Neural progenitor cell (in vitro differentiated cells): ENCODE results near the gene CCNY. TPM values are rescaled to one million over a fixed set of nuclear protein-coding genes. Genes with fewer than 3 reads are reported as not detected.
A peak's percentile ranks its signal among the peaks of the same experiment; 100 is the strongest.

Experiments
- DNase-seq: peaks from one replicate; pipeline ENCODE4 v3.0.0-alpha.2; 2016; ENCODE audit warnings: low spot score
- H2AFZ ChIP-seq: fragments of 200-600 bp; sonication (generic); replicated peaks from 2 replicates; pipeline ENCODE4 v1.6.1; 2016; ENCODE audit warnings: antibody characterized with exemption
- H3F3A ChIP-seq: fragments of 200-600 bp; sonication (generic); 2 replicates; pipeline ENCODE4 v1.6.1; 2016; ENCODE audit warnings: antibody characterized with exemption, low read depth
- H3K27ac ChIP-seq: fragments of 200-600 bp; sonication (generic); 2 replicates; pipeline ENCODE4 v1.5.1; 2016; ENCODE audit warnings: mild to moderate bottlenecking
- H3K27me3 ChIP-seq: fragments of 200-600 bp; sonication (generic); 2 replicates; pipeline ENCODE4 v1.6.1; 2016; ENCODE audit warnings: mild to moderate bottlenecking, moderate library complexity
- H3K36me3 ChIP-seq: fragments of 200-600 bp; sonication (generic); 2 replicates; pipeline ENCODE4 v1.5.1; 2016
- H3K4me1 ChIP-seq: fragments of 200-600 bp; sonication (generic); 2 replicates; pipeline ENCODE4 v1.6.1; 2016; ENCODE audit warnings: mixed run types
- H3K4me2 ChIP-seq: fragments of 200-600 bp; sonication (generic); 2 replicates; pipeline ENCODE4 v1.6.1; 2016
- H3K4me3 ChIP-seq: fragments of 200-600 bp; sonication (generic); 2 replicates; pipeline ENCODE4 v1.5.1; 2016
- H3K79me2 ChIP-seq: fragments of 200-600 bp; sonication (generic); 2 replicates; pipeline ENCODE4 v1.6.1; 2016; ENCODE audit warnings: low read depth
- H3K9ac ChIP-seq: fragments of 200-600 bp; sonication (generic); 2 replicates; pipeline ENCODE4 v1.6.1; 2016
- H3K9me3 ChIP-seq: fragments of 200-600 bp; sonication (generic); 2 replicates; pipeline ENCODE4 v1.5.1; 2016; ENCODE audit warnings: low read depth
- H4K20me1 ChIP-seq: fragments of 200-600 bp; sonication (generic); 2 replicates; pipeline ENCODE4 v1.6.1; 2016; ENCODE audit warnings: low read depth
- H3K27ac Mint-ChIP-seq: 3 replicates; pipeline ENCODE4 v1.8.0; 2021; ENCODE audit warnings: mixed read lengths
- H3K27me3 Mint-ChIP-seq: 2 replicates; pipeline ENCODE4 v1.8.0; 2022; ENCODE audit warnings: low read depth, mild to moderate bottlenecking, inconsistent platforms, moderate library complexity, mixed read lengths; ENCODE audit not compliant: insufficient read depth
- H3K36me3 Mint-ChIP-seq: 3 replicates; pipeline ENCODE4 v1.8.0; 2021; ENCODE audit warnings: mixed read lengths
- H3K4me1 Mint-ChIP-seq: 3 replicates; pipeline ENCODE4 v1.8.0; 2021; ENCODE audit warnings: mixed read lengths
- H3K4me3 Mint-ChIP-seq: 3 replicates; pipeline ENCODE4 v1.8.0; 2021; ENCODE audit warnings: mild to moderate bottlenecking, moderate library complexity, mixed read lengths
- H3K9me3 Mint-ChIP-seq: 3 replicates; pipeline ENCODE4 v1.8.0; 2020; ENCODE audit warnings: mixed read lengths
- CTCF ChIP-seq: fragments of 200-600 bp; sonication (generic); IDR thresholded peaks from 2 replicates; pipeline ENCODE4 v1.5.1; 2017; ENCODE audit warnings: antibody characterized with exemption, mild to moderate bottlenecking
- EZH2 ChIP-seq: fragments of 200-600 bp; sonication (generic); IDR thresholded peaks from 2 replicates; pipeline ENCODE4 v1.6.1; 2017; ENCODE audit warnings: antibody characterized with exemption, mild to moderate bottlenecking, moderate library complexity
- EZH2phosphoT487 ChIP-seq: fragments of 200-600 bp; sonication (generic); IDR thresholded peaks from 2 replicates; pipeline ENCODE4 v1.6.1; 2017; ENCODE audit warnings: antibody characterized with exemption
- total RNA-seq: library from RNA; depleted of rRNA; stranded (reverse); fragments of >200 nt; gene quantifications from 2 replicates; pipeline ENCODE4 v1.2.3, GENCODE V29; 2015; ENCODE audit warnings: low replicate concordance

CCNY gene
- total RNA-seq, 1 donor from 2014 or later, result 46.7 TPM

- peaks cover 69% of the 10 kb centered on the region for H4K20me1 ChIP-seq
- DNase-seq, result peak; percentile 70
- H2AFZ ChIP-seq, result peak overlapping the region; percentile 46
Measured at GRCh38 chr10:35336921-35337823, 863 bp downstream of the CCNY start.

GRCh38 chr10:35339942-35340341 is 3.6 kb downstream of the CCNY start:
- Mint-ChIP-seq H3K27ac (no peak overlapping the region), H3K4me3 (no peak overlapping the region), H3K4me1 (peaks cover 34% of the 10 kb centered on the region), H3K27me3 (peaks cover 3% of the 10 kb centered on the region), H3K9me3 (no peaks in the 10 kb centered on the region), H3K36me3 (peaks cover 2% of the 10 kb centered on the region)
- no peaks in the 10 kb centered on the region for H3K36me3 ChIP-seq
- DNase-seq, result no peak
- no peak for TF ChIP-seq CTCF
- no peak for TF ChIP-seq EZH2
- TF ChIP-seq EZH2phosphoT487, result no peak
- no peaks in the 10 kb centered on the region for H3K27me3 ChIP-seq
- H3K9me3 ChIP-seq, result no peaks in the 10 kb centered on the region
- peaks cover 74% of the 10 kb centered on the region for H4K20me1 ChIP-seq
- peaks cover 92% of the 10 kb centered on the region for H3K79me2 ChIP-seq
- H2AFZ ChIP-seq, result no peak overlapping the region
- peaks cover 19% of the 10 kb centered on the region for H3K4me1 ChIP-seq
- H3F3A ChIP-seq, result no peaks in the 10 kb centered on the region
- no peak overlapping the region for H3K27ac ChIP-seq
- H3K4me3 ChIP-seq, result no peak overlapping the region
- H3K9ac ChIP-seq, result no peak overlapping the region
- no peak overlapping the region for H3K4me2 ChIP-seq

More at GRCh38 chr10:35336921-35337823, 863 bp downstream of the CCNY start:
- Mint-ChIP-seq H3K4me1 (peaks cover 41% of the 10 kb centered on the region), H3K4me3 (peak overlapping the region; percentile 86), H3K27me3 (peaks cover 3% of the 10 kb centered on the region), H3K36me3 (peaks cover 11% of the 10 kb centered on the region), H3K27ac (no peak overlapping the region), H3K9me3 (peaks cover 3% of the 10 kb centered on the region)
- H3F3A ChIP-seq, result peaks cover 6% of the 10 kb centered on the region
- H3K4me3 ChIP-seq, result peak overlapping the region; percentile 93
- H3K4me1 ChIP-seq, result peaks cover 19% of the 10 kb centered on the region
- H3K9ac ChIP-seq, result peak overlapping the region; percentile 30
- H3K27me3 ChIP-seq, result no peaks in the 10 kb centered on the region
- no peak overlapping the region for H3K27ac ChIP-seq
- H3K4me2 ChIP-seq, result peak overlapping the region; percentile 97
- no peaks in the 10 kb centered on the region for H3K9me3 ChIP-seq
- H3K79me2 ChIP-seq, result peaks cover 87% of the 10 kb centered on the region
- TF ChIP-seq CTCF, result no peak
- no peak for TF ChIP-seq EZH2phosphoT487
- no peak for TF ChIP-seq EZH2
- H3K36me3 ChIP-seq, result no peaks in the 10 kb centered on the region

GRCh38 chr10:35340975-35341374 is 4.7 kb downstream of the CCNY start:
- H3K27me3 Mint-ChIP-seq, result no peaks in the 10 kb centered on the region
- no peak overlapping the region for H3K4me3 Mint-ChIP-seq
- peaks cover 77% of the 10 kb centered on the region for H4K20me1 ChIP-seq

More at GRCh38 chr10:35340975-35341374, 4.7 kb downstream of the CCNY start:
- Histone ChIP-seq H3F3A (peaks cover 6% of the 10 kb centered on the region), H3K27ac (no peak overlapping the region), H3K9ac (no peak overlapping the region), H3K27me3 (no peaks in the 10 kb centered on the region), H3K9me3 (no peaks in the 10 kb centered on the region), H3K4me3 (no peak overlapping the region), H2AFZ (no peak overlapping the region), H3K4me2 (no peak overlapping the region), H3K79me2 (peaks cover 92% of the 10 kb centered on the region), H3K36me3 (no peaks in the 10 kb centered on the region), H3K4me1 (peaks cover 19% of the 10 kb centered on the region)
- Mint-ChIP-seq H3K4me1 (peaks cover 30% of the 10 kb centered on the region), H3K27ac (peak overlapping the region; percentile 50), H3K36me3 (peaks cover 2% of the 10 kb centered on the region), H3K9me3 (no peaks in the 10 kb centered on the region)
- no peak for DNase-seq
- TF ChIP-seq EZH2 (no peak), EZH2phosphoT487 (no peak), CTCF (no peak)
